ENCODE data around the gene TUBGCP3. TPM values are rescaled to one million over a fixed set of nuclear protein-coding genes. Genes with fewer than 3 reads are reported as not detected.
A peak's percentile ranks its signal among the peaks of the same experiment; 100 is the strongest.
"Not testable (repeated sequence)": the region's sequence is repeated elsewhere in the genome, so short reads cannot be mapped to it uniquely, and the experiment has no call there.

TUBGCP3 gene
- 10 to 100 TPM; 27.4 to 37.2 (median 31.7) TPM for polyA plus RNA-seq (ENCODE audit: insufficient read depth in 1 of 5, insufficient read length in 5 of 5, low replicate concordance in 1 of 5)
- long read RNA-seq, donor 1, partial matches to known transcripts = 0 of 2 reads
- long read RNA-seq, donor 1, other reads (novel, unspliced or antisense) = 0 of 2 reads
- long read RNA-seq, donor 2, partial matches to known transcripts = 0 of 2 reads
- long read RNA-seq, donor 2, other reads (novel, unspliced or antisense) = 0 of 2 reads
- long read RNA-seq, donor 3, partial matches to known transcripts = 0 of 4 reads
- long read RNA-seq, donor 3, other reads (novel, unspliced or antisense) = 0 of 4 reads
- long read RNA-seq, donor 4, partial matches to known transcripts = 0 of 3 reads
- long read RNA-seq, donor 4, other reads (novel, unspliced or antisense) = 0 of 3 reads
- long read RNA-seq, donor 5, partial matches to known transcripts = 0 of 4 reads
- long read RNA-seq, donor 5, other reads (novel, unspliced or antisense) = 0 of 4 reads
- long read RNA-seq, donor 6, partial matches to known transcripts = 0 of 6 reads
- long read RNA-seq, donor 6, other reads (novel, unspliced or antisense) = 0 of 6 reads
- long read RNA-seq, donor 7, partial matches to known transcripts = 0 of 2 reads
- long read RNA-seq, donor 7, other reads (novel, unspliced or antisense) = 0 of 2 reads
- long read RNA-seq, donor 8, partial matches to known transcripts = 0 of 1 reads
- long read RNA-seq, donor 8, other reads (novel, unspliced or antisense) = 0 of 1 reads

- peak; percentile 77 to 81 for DNase-seq
Measured at GRCh38 chr13:112587764-112588489, at the start of gene TUBGCP3. Gene TUBGCP3, minus strand, starts transcription at chr13:112588153. Its CDS starts 173 bp downstream, at chr13:112587980.

- no peak for DNase-seq
Measured at GRCh38 chr13:112637017-112637801, 49.3 kb upstream of the TUBGCP3 start.

GRCh38 chr13:112636401-112636975, 48.5 kb upstream of the TUBGCP3 start:
- no peak for DNase-seq

GRCh38 chr13:112635323-112635722, 47.4 kb upstream of the TUBGCP3 start:
- no peak for DNase-seq

- no peak for DNase-seq
Measured at GRCh38 chr13:112634102-112634501, 46.1 kb upstream of the TUBGCP3 start.

- not testable (repeated sequence) for DNase-seq
Measured at GRCh38 chr13:112630226-112630625, 42.3 kb upstream of the TUBGCP3 start.

GRCh38 chr13:112629161-112629560, 41.2 kb upstream of the TUBGCP3 start:
- DNase-seq = no peak

- DNase-seq = not testable (repeated sequence)
Measured at GRCh38 chr13:112627613-112628012, 39.7 kb upstream of the TUBGCP3 start.

- no peak for DNase-seq
Measured at GRCh38 chr13:112627161-112627560, 39.2 kb upstream of the TUBGCP3 start.

- no peak for DNase-seq
Measured at GRCh38 chr13:112626761-112627160, 38.8 kb upstream of the TUBGCP3 start.

- no peak for DNase-seq
Measured at GRCh38 chr13:112626124-112626523, 38.2 kb upstream of the TUBGCP3 start.

- no peak for DNase-seq
Measured at GRCh38 chr13:112625698-112626097, 37.7 kb upstream of the TUBGCP3 start.

- DNase-seq = no peak
Measured at GRCh38 chr13:112624602-112625430, 36.9 kb upstream of the TUBGCP3 start.

GRCh38 chr13:112624040-112624439, 36.1 kb upstream of the TUBGCP3 start:
- DNase-seq = no peak

GRCh38 chr13:112623051-112623711, 35.2 kb upstream of the TUBGCP3 start:
- no peak for DNase-seq

- DNase-seq = no peak
Measured at GRCh38 chr13:112622375-112622774, 34.4 kb upstream of the TUBGCP3 start.

- DNase-seq = peak; percentile 32 to 45
Measured at GRCh38 chr13:112619730-112620631, 32.0 kb upstream of the TUBGCP3 start.

GRCh38 chr13:112618501-112618900, 30.5 kb upstream of the TUBGCP3 start:
- no peak for DNase-seq

All from right lung (tissue), 10 donors.